Effector memory CD4-positive, alpha-beta T cell (primary cell): ENCODE measurements around the gene RPL13.

Experiments used
- DNase-seq, 3 donors: peaks; one replicate each; pipeline ENCODE4 v3.0.0-alpha.2; 2020
- H3K27ac ChIP-seq: 2 replicates; pipeline ENCODE4 v1.7.0; 2013; ENCODE audit warnings: mild to moderate bottlenecking, low read length, moderate library complexity; ENCODE audit not compliant: insufficient read depth, poor library complexity, severe bottlenecking
- H3K27me3 ChIP-seq: replicated peaks from 2 replicates; pipeline ENCODE4 v1.7.0; 2013; ENCODE audit warnings: mild to moderate bottlenecking, low read length; ENCODE audit not compliant: insufficient read depth, control insufficient read depth, poor library complexity, severe bottlenecking
- H3K36me3 ChIP-seq: 2 replicates; pipeline ENCODE4 v1.7.0; 2013; ENCODE audit warnings: mild to moderate bottlenecking, low read length, moderate library complexity; ENCODE audit not compliant: control insufficient read depth, insufficient read depth
- H3K4me1 ChIP-seq: 2 replicates; pipeline ENCODE4 v1.7.0; 2013; ENCODE audit warnings: low read length, mild to moderate bottlenecking; ENCODE audit not compliant: control insufficient read depth, insufficient read depth, poor library complexity, severe bottlenecking
- H3K4me3 ChIP-seq: 2 replicates; pipeline ENCODE4 v1.7.0; 2013; ENCODE audit warnings: low read length, low read depth, mild to moderate bottlenecking; ENCODE audit not compliant: insufficient read depth, poor library complexity, severe bottlenecking
- H3K9me3 ChIP-seq: 2 replicates; pipeline ENCODE4 v1.7.0; 2013; ENCODE audit warnings: mild to moderate bottlenecking, low read length, moderate library complexity; ENCODE audit not compliant: control insufficient read depth

RPL13 gene

GRCh38 chr16:89550421-89551007 lies 10.0 kb upstream of the RPL13 start:
- Histone ChIP-seq H3K4me1 (no peaks in the 10 kb centered on the region), H3K27ac (no peak overlapping the region), H3K36me3 (peaks cover 57% of the 10 kb centered on the region), H3K4me3 (no peak overlapping the region), H3K27me3 (no peaks in the 10 kb centered on the region), H3K9me3 (no peaks in the 10 kb centered on the region)
- no peak for DNase-seq

GRCh38 chr16:89552329-89552728 lies 8.2 kb upstream of the RPL13 start:
- H3K4me3 ChIP-seq: no peak overlapping the region
- peaks cover under 1% of the 10 kb centered on the region for H3K4me1 ChIP-seq
- peaks cover 42% of the 10 kb centered on the region for H3K36me3 ChIP-seq
- no peaks in the 10 kb centered on the region for H3K9me3 ChIP-seq
- H3K27ac ChIP-seq: no peak overlapping the region
- DNase-seq: no peak
- H3K27me3 ChIP-seq: no peaks in the 10 kb centered on the region

GRCh38 chr16:89552913-89553312 lies 7.6 kb upstream of the RPL13 start:
- Histone ChIP-seq H3K9me3 (no peaks in the 10 kb centered on the region), H3K4me1 (peaks cover 2% of the 10 kb centered on the region), H3K36me3 (peaks cover 39% of the 10 kb centered on the region), H3K4me3 (no peak overlapping the region), H3K27me3 (no peaks in the 10 kb centered on the region), H3K27ac (no peak overlapping the region)
- no peak for DNase-seq

GRCh38 chr16:89553733-89554132 lies 6.7 kb upstream of the RPL13 start:
- no peaks in the 10 kb centered on the region for H3K27me3 ChIP-seq
- H3K27ac ChIP-seq: no peak overlapping the region
- no peak overlapping the region for H3K4me3 ChIP-seq
- H3K36me3 ChIP-seq: peaks cover 31% of the 10 kb centered on the region
- peaks cover 2% of the 10 kb centered on the region for H3K4me1 ChIP-seq
- H3K9me3 ChIP-seq: no peaks in the 10 kb centered on the region
- DNase-seq: no peak

GRCh38 chr16:89554343-89554742 lies 6.1 kb upstream of the RPL13 start:
- H3K36me3 ChIP-seq: peaks cover 28% of the 10 kb centered on the region

GRCh38 chr16:89555265-89555664 lies 5.2 kb upstream of the RPL13 start:
- H3K4me3 ChIP-seq: no peak overlapping the region
- H3K27ac ChIP-seq: no peak overlapping the region
- H3K9me3 ChIP-seq: no peaks in the 10 kb centered on the region
- H3K36me3 ChIP-seq: peaks cover 28% of the 10 kb centered on the region
- H3K27me3 ChIP-seq: no peaks in the 10 kb centered on the region
- DNase-seq: no peak
- H3K4me1 ChIP-seq: peaks cover 9% of the 10 kb centered on the region

More at GRCh38 chr16:89554343-89554742, 6.1 kb upstream of the RPL13 start:
- Histone ChIP-seq H3K4me3 (no peak overlapping the region), H3K4me1 (peaks cover 2% of the 10 kb centered on the region), H3K27ac (no peak overlapping the region), H3K9me3 (no peaks in the 10 kb centered on the region), H3K27me3 (no peaks in the 10 kb centered on the region)
- DNase-seq: no peak

- peaks cover 24% of the 10 kb centered on the region for H3K36me3 ChIP-seq
Observed at GRCh38 chr16:89555780-89556179, 4.7 kb upstream of the RPL13 start.

GRCh38 chr16:89556750-89557689 lies 3.5 kb upstream of the RPL13 start:
- H3K36me3 ChIP-seq: peaks cover 18% of the 10 kb centered on the region
- H3K27me3 ChIP-seq: no peaks in the 10 kb centered on the region
- peak; percentile 43 to 66 (median 54) for DNase-seq
- no peaks in the 10 kb centered on the region for H3K9me3 ChIP-seq
- no peak overlapping the region for H3K27ac ChIP-seq
- H3K4me1 ChIP-seq: peaks cover 17% of the 10 kb centered on the region
- H3K4me3 ChIP-seq: no peak overlapping the region

More at GRCh38 chr16:89555780-89556179, 4.7 kb upstream of the RPL13 start:
- Histone ChIP-seq H3K4me1 (peaks cover 9% of the 10 kb centered on the region), H3K27ac (no peak overlapping the region), H3K27me3 (no peaks in the 10 kb centered on the region), H3K9me3 (no peaks in the 10 kb centered on the region), H3K4me3 (no peak overlapping the region)
- DNase-seq: no peak

- DNase-seq: no peak
- H3K4me1 ChIP-seq: peaks cover 20% of the 10 kb centered on the region
- H3K36me3 ChIP-seq: peaks cover 19% of the 10 kb centered on the region
- H3K27me3 ChIP-seq: no peaks in the 10 kb centered on the region
- no peak overlapping the region for H3K4me3 ChIP-seq
- H3K9me3 ChIP-seq: no peaks in the 10 kb centered on the region
- no peak overlapping the region for H3K27ac ChIP-seq
Observed at GRCh38 chr16:89557690-89558490, 2.6 kb upstream of the RPL13 start.
